PFSK-1 (cell line): Measurements from ENCODE around the gene SUPV3L1.

Experiments used
- FOXP2 ChIP-seq: optimal IDR thresholded peaks from 2 replicates; pipeline ENCODE3; 2011; ENCODE audit warnings: borderline replicate concordance, control low read depth, inconsistent platforms; ENCODE audit not compliant: insufficient read depth; ENCODE audit errors: extremely low read length, extremely low read depth
- POLR2AphosphoS5 ChIP-seq: IDR thresholded peaks from 2 replicates; pipeline ENCODE4 v1.6.1; 2012; ENCODE audit warnings: low read depth, mild to moderate bottlenecking, control low read depth, low read length, moderate library complexity
- REST ChIP-seq, 2 experiments: IDR thresholded peaks; 2 replicates each; pipeline versions ENCODE4 v1.6.1 to v1.8.0; 2011 to 2012; ENCODE audit warnings: low read depth in 2 of 2, low read length in 2 of 2, control low read depth in 1 of 2, inconsistent platforms in 1 of 2, mild to moderate bottlenecking in 1 of 2, moderate library complexity in 1 of 2; ENCODE audit not compliant: insufficient read depth in 1 of 2
- SIN3A ChIP-seq: IDR thresholded peaks from 2 replicates; pipeline ENCODE4 v1.6.1; 2012; ENCODE audit warnings: mild to moderate bottlenecking, low read length, moderate library complexity, borderline replicate concordance; ENCODE audit not compliant: insufficient read depth
- TAF1 ChIP-seq: IDR thresholded peaks from 2 replicates; pipeline ENCODE4 v1.6.1; 2012; ENCODE audit warnings: low read length, control low read depth, borderline replicate concordance; ENCODE audit not compliant: insufficient read depth

SUPV3L1 gene

GRCh38 chr10:69232736-69233480 lies 52.9 kb downstream of the SUPV3L1 start:
- TF ChIP-seq FOXP2 (no peak), SIN3A (no peak), TAF1 (no peak), POLR2AphosphoS5 (no peak), REST (IDR thresholded peaks at IDR 0.05; ENCODE audit: insufficient read depth in 1 of 2, low read depth in 2 of 2, low read length in 2 of 2) (no peak)

GRCh38 chr10:69234447-69234846 lies 54.4 kb downstream of the SUPV3L1 start:
- no peak for TF ChIP-seq TAF1
- no peak for TF ChIP-seq FOXP2
- no peak for TF ChIP-seq SIN3A
- no peak for TF ChIP-seq POLR2AphosphoS5
- TF ChIP-seq REST (IDR thresholded peaks at IDR 0.05; ENCODE audit: insufficient read depth in 1 of 2, low read depth in 2 of 2, low read length in 2 of 2) = no peak

- TF ChIP-seq FOXP2 (peak; percentile 33), POLR2AphosphoS5 (no peak)
These were observed 57.6 kb downstream of the SUPV3L1 start for GRCh38 chr10:69237528-69238159.

- TF ChIP-seq TAF1 (no peak), POLR2AphosphoS5 (no peak), FOXP2 (no peak), REST (IDR thresholded peaks at IDR 0.05; ENCODE audit: insufficient read depth in 1 of 2, low read depth in 2 of 2, low read length in 2 of 2) (no peak)
These were observed 59.1 kb downstream of the SUPV3L1 start for GRCh38 chr10:69239136-69239535.

- TF ChIP-seq POLR2AphosphoS5 (no peak), TAF1 (no peak)
These were observed 59.9 kb downstream of the SUPV3L1 start for GRCh38 chr10:69239816-69240434.

GRCh38 chr10:69240455-69240854 lies 60.4 kb downstream of the SUPV3L1 start:
- TF ChIP-seq POLR2AphosphoS5 (no peak), FOXP2 (no peak), SIN3A (no peak), REST (IDR thresholded peaks at IDR 0.05; ENCODE audit: insufficient read depth in 1 of 2, low read depth in 2 of 2, low read length in 2 of 2) (no peak), TAF1 (no peak)
